HEK293 (cell line): ENCODE results near the gene ADK.

Experiments
- BCL11B ChIP-seq: fragments of 450-650 bp; formaldehyde crosslinking; IDR thresholded peaks from 2 replicates; pipeline ENCODE4 v1.5.1; 2016; ENCODE audit warnings: low read depth, missing biosample characterization, missing genetic modification characterization
- GFI1B ChIP-seq: fragments of 450-650 bp; formaldehyde crosslinking; IDR thresholded peaks from 2 replicates; pipeline ENCODE4 v1.5.1; 2016; ENCODE audit warnings: missing biosample characterization, missing genetic modification characterization
- GLI2 ChIP-seq: fragments of 450-650 bp; formaldehyde crosslinking; IDR thresholded peaks from 2 replicates; pipeline ENCODE4; 2017; ENCODE audit warnings: missing biosample characterization, missing genetic modification characterization, low read depth, borderline replicate concordance
- HOXA7 ChIP-seq: sonication (generic); formaldehyde crosslinking; IDR thresholded peaks from 2 replicates; pipeline ENCODE4 v1.8.1; 2022; ENCODE audit warnings: missing genetic modification reagents, borderline replicate concordance
- IKZF3 ChIP-seq: fragments of 450-650 bp; IDR thresholded peaks from 2 replicates; pipeline ENCODE4 v1.5.0; 2018; ENCODE audit warnings: missing biosample characterization, mild to moderate bottlenecking, missing genetic modification characterization, moderate library complexity
- KLF7 ChIP-seq: fragments of 450-650 bp; formaldehyde crosslinking; IDR thresholded peaks from 2 replicates; pipeline ENCODE4 v1.5.1; 2016; ENCODE audit warnings: missing biosample characterization, missing genetic modification characterization, borderline replicate concordance
- KLF8 ChIP-seq: fragments of 450-650 bp; formaldehyde crosslinking; IDR thresholded peaks from 2 replicates; pipeline ENCODE4 v1.5.1; 2016; ENCODE audit warnings: missing biosample characterization, missing genetic modification characterization
- MZF1 ChIP-seq: fragments of 450-650 bp; formaldehyde crosslinking; IDR thresholded peaks from 2 replicates; pipeline ENCODE4 v1.5.1; 2017; ENCODE audit warnings: missing biosample characterization, missing genetic modification characterization, borderline replicate concordance
- OSR2 ChIP-seq: fragments of 450-650 bp; formaldehyde crosslinking; IDR thresholded peaks from 2 replicates; pipeline ENCODE4 v1.5.1; 2016; ENCODE audit warnings: missing biosample characterization, missing genetic modification characterization
- OVOL3 ChIP-seq: fragments of 450-650 bp; formaldehyde crosslinking; IDR thresholded peaks from 2 replicates; pipeline ENCODE4 v1.5.1; 2016; ENCODE audit warnings: missing biosample characterization, missing genetic modification characterization
- SCRT1 ChIP-seq: fragments of 450-650 bp; formaldehyde crosslinking; IDR thresholded peaks from 2 replicates; pipeline ENCODE4 v1.5.1; 2016; ENCODE audit warnings: missing biosample characterization, missing genetic modification characterization, borderline replicate concordance
- SP7 ChIP-seq: fragments of 450-650 bp; formaldehyde crosslinking; IDR thresholded peaks from 2 replicates; pipeline ENCODE4 v1.5.1; 2016; ENCODE audit warnings: missing biosample characterization, missing genetic modification characterization
- TSHZ1 ChIP-seq: fragments of 450-650 bp; formaldehyde crosslinking; IDR thresholded peaks from 2 replicates; pipeline ENCODE4 v1.5.1; 2016; ENCODE audit warnings: missing biosample characterization, missing genetic modification characterization, borderline replicate concordance
- YY1 ChIP-seq: fragments of 450-650 bp; formaldehyde crosslinking; IDR thresholded peaks from 2 replicates; pipeline ENCODE4 v1.5.1; 2018; ENCODE audit warnings: missing biosample characterization, missing genetic modification characterization
- ZBTB48 ChIP-seq: fragments of 450-650 bp; formaldehyde crosslinking; IDR thresholded peaks from 2 replicates; pipeline ENCODE4 v1.5.1; 2016; ENCODE audit warnings: missing biosample characterization, missing genetic modification characterization
- ZBTB8A ChIP-seq: fragments of 450-650 bp; formaldehyde crosslinking; IDR thresholded peaks from 2 replicates; pipeline ENCODE4 v1.5.1; 2016; ENCODE audit warnings: missing biosample characterization, missing genetic modification characterization
- ZEB2 ChIP-seq: fragments of 450-650 bp; formaldehyde crosslinking; IDR thresholded peaks from 2 replicates; pipeline ENCODE4 v1.5.1; 2016; ENCODE audit warnings: missing biosample characterization, missing genetic modification characterization
- ZFP41 ChIP-seq: fragments of 450-650 bp; formaldehyde crosslinking; IDR thresholded peaks from 2 replicates; pipeline ENCODE4 v1.5.1; 2016; ENCODE audit warnings: missing biosample characterization, missing genetic modification characterization, borderline replicate concordance
- ZIC2 ChIP-seq: fragments of 450-650 bp; formaldehyde crosslinking; IDR thresholded peaks from 2 replicates; pipeline ENCODE4 v1.5.1; 2016; ENCODE audit warnings: missing biosample characterization, missing genetic modification characterization
- ZNF155 ChIP-seq: fragments of 450-650 bp; formaldehyde crosslinking; IDR thresholded peaks from 2 replicates; pipeline ENCODE4 v1.5.1; 2016; ENCODE audit warnings: missing biosample characterization, missing genetic modification characterization
- ZNF184 ChIP-seq: fragments of 450-650 bp; IDR thresholded peaks from 2 replicates; pipeline ENCODE4 v1.5.1; 2018; ENCODE audit warnings: missing biosample characterization, mild to moderate bottlenecking, missing genetic modification characterization
- ZNF2 ChIP-seq: fragments of 450-650 bp; formaldehyde crosslinking; IDR thresholded peaks from 2 replicates; pipeline ENCODE4 v1.5.1; 2016; ENCODE audit warnings: missing biosample characterization, missing genetic modification characterization
- ZNF214 ChIP-seq: fragments of 450-650 bp; formaldehyde crosslinking; IDR thresholded peaks from 2 replicates; pipeline ENCODE4 v1.5.1; 2017; ENCODE audit warnings: missing biosample characterization, mild to moderate bottlenecking, missing genetic modification characterization, borderline replicate concordance
- ZNF433 ChIP-seq: fragments of 450-650 bp; formaldehyde crosslinking; IDR thresholded peaks from 2 replicates; pipeline ENCODE4 v1.5.1; 2016; ENCODE audit warnings: missing biosample characterization, missing genetic modification characterization, low read depth
- ZNF610 ChIP-seq: fragments of 450-650 bp; formaldehyde crosslinking; IDR thresholded peaks from 2 replicates; pipeline ENCODE4 v1.5.1; 2016; ENCODE audit warnings: missing biosample characterization, missing genetic modification characterization, borderline replicate concordance
- ZNF664 ChIP-seq: fragments of 450-650 bp; formaldehyde crosslinking; IDR thresholded peaks from 2 replicates; pipeline ENCODE4 v1.5.1; 2016; ENCODE audit warnings: missing biosample characterization, missing genetic modification characterization
- ZNF707 ChIP-seq: fragments of 450-650 bp; formaldehyde crosslinking; IDR thresholded peaks from 2 replicates; pipeline ENCODE4 v1.5.1; 2016; ENCODE audit warnings: missing biosample characterization, missing genetic modification characterization
- ZNF843 ChIP-seq: fragments of 450-650 bp; formaldehyde crosslinking; IDR thresholded peaks from 2 replicates; pipeline ENCODE4 v1.5.1; 2016; ENCODE audit warnings: missing biosample characterization, missing genetic modification characterization
- ZSCAN30 ChIP-seq: fragments of 450-650 bp; IDR thresholded peaks from 2 replicates; pipeline ENCODE4 v1.5.1; 2018; ENCODE audit warnings: missing biosample characterization, mild to moderate bottlenecking, missing genetic modification characterization, moderate library complexity
- ZXDB ChIP-seq: fragments of 450-650 bp; formaldehyde crosslinking; IDR thresholded peaks from 2 replicates; pipeline ENCODE4 v1.5.1; 2016; ENCODE audit warnings: missing biosample characterization, missing genetic modification characterization
- TF ChIP-seq, protein P1 (sequence below): fragments of 450-650 bp; formaldehyde crosslinking; IDR thresholded peaks from 2 replicates; pipeline ENCODE4 v1.5.1; 2016; ENCODE audit warnings: missing biosample characterization, missing genetic modification characterization
- TF ChIP-seq, protein P2 (sequence below): fragments of 450-650 bp; formaldehyde crosslinking; IDR thresholded peaks from 2 replicates; pipeline ENCODE4 v1.5.1; 2016; ENCODE audit warnings: missing biosample characterization, missing genetic modification characterization
- TF ChIP-seq, protein P3 (sequence below): fragments of 450-650 bp; formaldehyde crosslinking; IDR thresholded peaks from 2 replicates; pipeline ENCODE4 v1.5.1; 2017; ENCODE audit warnings: missing biosample characterization, missing genetic modification characterization

The ADK gene

GRCh38 chr10:74255888-74256357, 104.9 kb downstream of the ADK start (continued):
- TF ChIP-seq ZNF610 (tag by site-specific recombination) (peak; percentile 84), OSR2 (tag by site-specific recombination) (peak; percentile 96), ZNF184 (tag by site-specific recombination) (no peak), ZNF214 (tag by site-specific recombination) (no peak), KLF7 (peak; percentile 50; the same call in 1 of the 2 replicates), ZNF707 (tag by site-specific recombination) (no peak), BCL11B (peak; percentile 92), SP7 (peak; percentile 57; the same call in 1 of the 2 replicates), ZNF664 (tag by site-specific recombination) (peak; percentile 64), OVOL3 (tag by site-specific recombination) (peak; percentile 83), ZXDB (tag by site-specific recombination) (peak; percentile 70; the same call in 1 of the 2 replicates), MZF1 (tag by site-specific recombination) (peak; percentile 48; the same call in 1 of the 2 replicates), ZSCAN30 (tag by site-specific recombination) (peak; percentile 91), SCRT1 (tag by site-specific recombination) (peak; percentile 77), ZFP41 (no peak), GFI1B (tag by site-specific recombination) (peak; percentile 90), ZNF433 (tag by site-specific recombination) (no peak), ZBTB8A (tag by site-specific recombination) (peak; percentile 52), HOXA7 (CRISPR knock-in tag) (no peak), ZEB2 (tag by site-specific recombination) (peak; percentile 42; the same call in 1 of the 2 replicates), GLI2 (tag by site-specific recombination) (peak; percentile 86), YY1 (tag by site-specific recombination) (no peak), KLF8 (tag by site-specific recombination) (peak; percentile 21; the same call in 1 of the 2 replicates), ZNF155 (tag by site-specific recombination) (no peak), ZNF843 (tag by site-specific recombination) (peak; percentile 97), IKZF3 (tag by site-specific recombination) (peak; percentile 95), ZNF2 (tag by site-specific recombination) (peak; percentile 61), ZIC2 (tag by site-specific recombination) (peak; percentile 79), TSHZ1 (tag by site-specific recombination) (0 out of 2 replicates have a peak, but pooled peaks have one; percentile 50), ZBTB48 (tag by site-specific recombination) (no peak)
- TF ChIP-seq, protein P1, sequence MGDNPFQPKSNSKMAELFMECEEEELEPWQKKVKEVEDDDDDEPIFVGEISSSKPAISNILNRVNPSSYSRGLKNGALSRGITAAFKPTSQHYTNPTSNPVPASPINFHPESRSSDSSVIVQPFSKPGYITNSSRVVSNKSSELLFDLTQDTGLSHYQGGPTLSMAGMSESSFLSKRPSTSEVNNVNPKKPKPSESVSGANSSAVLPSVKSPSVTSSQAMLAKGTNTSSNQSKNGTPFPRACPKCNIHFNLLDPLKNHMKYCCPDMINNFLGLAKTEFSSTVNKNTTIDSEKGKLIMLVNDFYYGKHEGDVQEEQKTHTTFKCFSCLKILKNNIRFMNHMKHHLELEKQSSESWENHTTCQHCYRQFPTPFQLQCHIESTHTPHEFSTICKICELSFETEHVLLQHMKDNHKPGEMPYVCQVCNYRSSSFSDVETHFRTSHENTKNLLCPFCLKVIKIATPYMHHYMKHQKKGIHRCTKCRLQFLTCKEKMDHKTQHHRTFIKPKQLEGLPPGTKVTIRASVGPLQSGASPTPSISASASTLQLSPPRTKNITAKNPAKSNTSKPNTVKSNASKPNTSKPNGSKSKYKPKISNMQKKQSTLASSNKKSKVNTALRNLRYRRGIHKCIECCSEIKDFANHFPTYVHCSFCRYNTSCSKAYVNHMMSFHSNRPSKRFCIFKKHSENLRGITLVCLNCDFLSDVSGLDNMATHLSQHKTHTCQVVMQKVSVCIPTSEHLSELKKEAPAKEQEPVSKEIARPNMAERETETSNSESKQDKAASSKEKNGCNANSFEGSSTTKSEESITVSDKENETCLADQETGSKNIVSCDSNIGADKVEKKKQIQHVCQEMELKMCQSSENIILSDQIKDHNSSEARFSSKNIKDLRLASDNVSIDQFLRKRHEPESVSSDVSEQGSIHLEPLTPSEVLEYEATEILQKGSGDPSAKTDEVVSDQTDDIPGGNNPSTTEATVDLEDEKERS (tag by site-specific recombination) = no peak
- TF ChIP-seq, protein P2, sequence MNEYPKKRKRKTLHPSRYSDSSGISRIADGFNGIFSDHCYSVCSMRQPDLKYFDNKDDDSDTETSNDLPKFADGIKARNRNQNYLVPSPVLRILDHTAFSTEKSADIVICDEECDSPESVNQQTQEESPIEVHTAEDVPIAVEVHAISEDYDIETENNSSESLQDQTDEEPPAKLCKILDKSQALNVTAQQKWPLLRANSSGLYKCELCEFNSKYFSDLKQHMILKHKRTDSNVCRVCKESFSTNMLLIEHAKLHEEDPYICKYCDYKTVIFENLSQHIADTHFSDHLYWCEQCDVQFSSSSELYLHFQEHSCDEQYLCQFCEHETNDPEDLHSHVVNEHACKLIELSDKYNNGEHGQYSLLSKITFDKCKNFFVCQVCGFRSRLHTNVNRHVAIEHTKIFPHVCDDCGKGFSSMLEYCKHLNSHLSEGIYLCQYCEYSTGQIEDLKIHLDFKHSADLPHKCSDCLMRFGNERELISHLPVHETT = no peak
- TF ChIP-seq, protein P3, sequence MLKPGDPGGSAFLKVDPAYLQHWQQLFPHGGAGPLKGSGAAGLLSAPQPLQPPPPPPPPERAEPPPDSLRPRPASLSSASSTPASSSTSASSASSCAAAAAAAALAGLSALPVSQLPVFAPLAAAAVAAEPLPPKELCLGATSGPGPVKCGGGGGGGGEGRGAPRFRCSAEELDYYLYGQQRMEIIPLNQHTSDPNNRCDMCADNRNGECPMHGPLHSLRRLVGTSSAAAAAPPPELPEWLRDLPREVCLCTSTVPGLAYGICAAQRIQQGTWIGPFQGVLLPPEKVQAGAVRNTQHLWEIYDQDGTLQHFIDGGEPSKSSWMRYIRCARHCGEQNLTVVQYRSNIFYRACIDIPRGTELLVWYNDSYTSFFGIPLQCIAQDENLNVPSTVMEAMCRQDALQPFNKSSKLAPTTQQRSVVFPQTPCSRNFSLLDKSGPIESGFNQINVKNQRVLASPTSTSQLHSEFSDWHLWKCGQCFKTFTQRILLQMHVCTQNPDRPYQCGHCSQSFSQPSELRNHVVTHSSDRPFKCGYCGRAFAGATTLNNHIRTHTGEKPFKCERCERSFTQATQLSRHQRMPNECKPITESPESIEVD (tag by site-specific recombination) = peak; percentile 99
